Choroid plexus epithelial cell (primary cell): ENCODE measurements around the gene POLN.

Experiments
- DNase-seq: peaks from one replicate; pipeline ENCODE4 v3.0.0-alpha.2; 2010; ENCODE audit warnings: low read depth
- H3K4me3 ChIP-seq: 2 replicates; pipeline ENCODE4 v1.5.1; 2011; ENCODE audit warnings: low read depth, mild to moderate bottlenecking, control low read depth, low read length, moderate library complexity
- TF ChIP-seq, protein P1 (sequence below): conservative IDR thresholded peaks from 2 replicates; pipeline ENCODE4 v1.5.1; 2011; ENCODE audit warnings: low read depth, mild to moderate bottlenecking, control low read depth, inconsistent platforms, low read length, moderate library complexity

POLN gene

GRCh38 chr4:2059726-2060602, 182.0 kb downstream of the POLN start:
- TF ChIP-seq, protein P1, sequence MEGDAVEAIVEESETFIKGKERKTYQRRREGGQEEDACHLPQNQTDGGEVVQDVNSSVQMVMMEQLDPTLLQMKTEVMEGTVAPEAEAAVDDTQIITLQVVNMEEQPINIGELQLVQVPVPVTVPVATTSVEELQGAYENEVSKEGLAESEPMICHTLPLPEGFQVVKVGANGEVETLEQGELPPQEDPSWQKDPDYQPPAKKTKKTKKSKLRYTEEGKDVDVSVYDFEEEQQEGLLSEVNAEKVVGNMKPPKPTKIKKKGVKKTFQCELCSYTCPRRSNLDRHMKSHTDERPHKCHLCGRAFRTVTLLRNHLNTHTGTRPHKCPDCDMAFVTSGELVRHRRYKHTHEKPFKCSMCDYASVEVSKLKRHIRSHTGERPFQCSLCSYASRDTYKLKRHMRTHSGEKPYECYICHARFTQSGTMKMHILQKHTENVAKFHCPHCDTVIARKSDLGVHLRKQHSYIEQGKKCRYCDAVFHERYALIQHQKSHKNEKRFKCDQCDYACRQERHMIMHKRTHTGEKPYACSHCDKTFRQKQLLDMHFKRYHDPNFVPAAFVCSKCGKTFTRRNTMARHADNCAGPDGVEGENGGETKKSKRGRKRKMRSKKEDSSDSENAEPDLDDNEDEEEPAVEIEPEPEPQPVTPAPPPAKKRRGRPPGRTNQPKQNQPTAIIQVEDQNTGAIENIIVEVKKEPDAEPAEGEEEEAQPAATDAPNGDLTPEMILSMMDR = no peak
- no peak overlapping the region for H3K4me3 ChIP-seq
- no peak for DNase-seq

- TF ChIP-seq, protein P1 = no peak
- no peak for DNase-seq
- H3K4me3 ChIP-seq = peak within 1 kb of the TSS; percentile 20
These were observed 182.7 kb downstream of the POLN start, which contains the start of gene NAT8L for GRCh38 chr4:2059046-2059725. Gene NAT8L (plus strand): TSS chr4:2059327. CDS start chr4:2059512, 185 bp downstream.

DNA sequence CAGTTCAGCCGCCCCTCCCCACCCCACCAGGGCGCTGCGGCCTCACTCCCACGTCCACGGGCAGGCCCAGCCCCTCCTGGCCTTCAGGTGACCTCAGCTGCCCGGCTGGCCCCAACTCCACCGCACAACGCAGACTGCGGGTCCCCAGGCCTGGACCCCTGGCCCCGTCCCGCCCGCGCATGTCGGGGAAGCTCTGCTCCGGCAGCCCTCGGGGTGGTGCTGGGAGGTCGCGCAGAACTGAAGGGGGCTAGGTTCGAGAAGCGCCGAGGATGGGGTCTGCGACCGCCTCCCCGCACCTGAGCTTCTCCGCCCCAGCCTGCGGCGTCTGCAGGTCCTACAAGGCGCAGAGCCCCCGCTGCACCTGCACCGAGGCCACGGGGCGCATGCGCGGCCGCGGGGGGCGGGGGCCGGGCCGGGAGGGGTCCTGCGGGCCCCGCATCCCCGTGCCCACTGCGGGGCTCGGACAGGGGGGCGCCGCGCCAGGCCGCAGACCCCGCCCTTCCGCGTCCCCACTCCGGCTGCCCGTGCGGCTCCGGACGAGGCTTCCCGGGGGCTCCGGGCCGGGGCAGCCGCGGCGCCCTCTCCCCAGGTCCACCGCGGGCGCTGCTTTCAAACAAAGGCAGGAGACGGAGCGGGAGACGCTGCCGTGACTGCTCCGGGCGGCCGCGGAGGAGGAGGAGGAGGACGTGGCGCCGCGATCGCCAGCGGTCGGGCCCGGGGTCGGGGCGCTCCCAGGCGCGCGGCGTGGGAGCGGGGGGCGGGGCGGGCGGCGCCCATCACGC, 183.5 kb downstream of the POLN start:
- H3K4me3 ChIP-seq = no peak overlapping the region
- TF ChIP-seq, protein P1 = no peak
- DNase-seq = no peak

DNA sequence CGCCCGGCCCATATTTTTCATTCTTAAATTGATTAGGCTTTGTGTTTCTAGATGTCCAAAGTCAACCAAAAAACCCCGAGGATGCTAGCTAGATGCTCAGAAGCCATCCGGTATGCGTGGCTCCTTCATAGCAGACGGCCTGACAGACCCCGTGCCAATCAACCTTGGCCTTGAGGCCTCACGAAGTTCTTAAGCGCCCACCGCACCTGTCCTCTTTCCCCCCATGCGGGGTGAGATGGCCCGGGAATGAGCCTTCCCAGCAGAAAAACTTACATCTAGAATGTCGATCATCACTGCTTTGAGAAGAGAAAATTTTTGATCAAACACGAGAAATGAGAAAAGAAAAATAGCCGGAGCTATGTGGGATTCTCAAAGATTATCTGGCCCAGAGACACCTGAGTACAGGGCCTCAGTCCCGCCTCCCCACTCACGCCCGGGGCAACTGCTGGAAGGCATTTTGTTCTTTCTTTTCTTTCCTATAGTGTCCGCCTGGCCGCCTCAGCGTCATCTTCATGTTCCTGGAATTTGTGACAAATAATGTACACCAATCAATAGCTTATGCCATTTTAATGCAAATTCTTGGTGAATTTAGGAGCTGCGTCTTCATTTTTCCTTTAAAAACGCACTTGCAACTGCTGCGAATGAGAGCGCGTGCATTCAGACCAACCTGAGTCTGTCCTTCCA, 184.4 kb downstream of the POLN start:
- H3K4me3 ChIP-seq = no peak overlapping the region
- TF ChIP-seq, protein P1 = no peak
- DNase-seq = no peak

DNA sequence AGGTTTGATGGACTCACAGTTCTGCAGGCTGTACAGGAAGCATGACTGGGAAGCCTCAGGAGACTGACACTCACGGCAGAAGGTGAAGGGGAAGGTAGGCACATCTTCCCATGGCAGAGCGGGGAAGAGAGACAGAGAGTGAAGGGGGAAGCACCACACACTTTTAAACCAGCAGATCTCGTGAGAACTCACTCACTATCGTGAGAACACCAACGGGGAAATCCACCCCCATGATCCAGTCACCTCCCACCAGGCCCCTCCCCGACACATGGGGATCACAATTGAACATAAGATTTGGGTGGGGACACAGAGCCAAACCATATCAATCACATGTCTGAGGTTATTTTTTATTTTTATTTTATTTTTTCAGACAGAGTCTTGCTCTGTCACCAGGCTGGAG, 187.7 kb downstream of the POLN start:
- no peak overlapping the region for H3K4me3 ChIP-seq
- DNase-seq = no peak
- TF ChIP-seq, protein P1 = no peak

- no peak overlapping the region for H3K4me3 ChIP-seq
- DNase-seq = no peak
- TF ChIP-seq, protein P1 = no peak
These were observed 190.8 kb downstream of the POLN start for GRCh38 chr4:2051086-2051485.
